H1 (cell line): ENCODE data around the gene HOXB9. TPM values are rescaled to one million over a fixed set of nuclear protein-coding genes. Genes with fewer than 3 reads are reported as not detected.
A peak's percentile ranks its signal among the peaks of the same experiment; 100 is the strongest.

Experiments
- CTCF ChIA-PET: fragments of 300-600 bp; sonication (Branson Sonifier 250); formaldehyde crosslinking; loops from one replicate; lab custom pipeline; 2021; ENCODE audit not compliant: partially characterized antibody; lab: Charles Lee
- POLR2A ChIA-PET: fragments of 300-600 bp; sonication (Branson Sonifier 250); formaldehyde crosslinking; loops from one replicate; lab custom pipeline; 2021; ENCODE audit warnings: inconsistent platforms; ENCODE audit not compliant: partially characterized antibody; lab: Charles Lee
- DNase-seq, 2 experiments: peaks; one replicate each; pipeline versions ENCODE4 v3.0.0 to v3.0.0-alpha.2; 2010 to 2022; ENCODE audit warnings: low spot score in 2 of 2, low read depth in 1 of 2, mixed read lengths in 1 of 2
- FAIRE-seq: peaks from 2 replicates; lab custom pipeline; 2011; peaks lifted over from hg19 to GRCh38; lab: Jason Lieb, UNC
- H2AFZ ChIP-seq: 2 replicates; pipeline ENCODE4 v1.8.1; 2012; ENCODE audit warnings: low read length, inconsistent platforms
- H2AK5ac ChIP-seq: 2 replicates; pipeline ENCODE4 v1.6.1; 2013; ENCODE audit warnings: low read depth, low read length
- H2BK120ac ChIP-seq: replicated peaks from 2 replicates; pipeline ENCODE3; 2013; ENCODE audit warnings: low read depth, low read length, inconsistent platforms
- H2BK12ac ChIP-seq: 2 replicates; pipeline ENCODE4 v1.6.1; 2013; ENCODE audit warnings: low read depth, low read length
- H2BK15ac ChIP-seq: 2 replicates; pipeline ENCODE4 v1.6.1; 2013; ENCODE audit warnings: low read length
- H2BK20ac ChIP-seq: 2 replicates; pipeline ENCODE4 v1.6.1; 2013; ENCODE audit warnings: low read length
- H2BK5ac ChIP-seq: 2 replicates; pipeline ENCODE4 v1.6.1; 2013; ENCODE audit warnings: low read depth, low read length
- H3K14ac ChIP-seq: 2 replicates; pipeline ENCODE4 v1.6.1; 2013; ENCODE audit warnings: inconsistent platforms; ENCODE audit not compliant: insufficient read length
- H3K18ac ChIP-seq: 2 replicates; pipeline ENCODE4 v1.6.1; 2013; ENCODE audit warnings: low read length; ENCODE audit errors: extremely low read depth
- H3K23ac ChIP-seq: 2 replicates; pipeline ENCODE4 v1.6.1; 2013; ENCODE audit warnings: inconsistent platforms; ENCODE audit not compliant: insufficient read length
- H3K23me2 ChIP-seq: 2 replicates; pipeline ENCODE4 v1.6.1; 2013; ENCODE audit warnings: low read depth, low read length
- H3K27ac ChIP-seq: 2 replicates; pipeline ENCODE4 v1.6.1; 2011; ENCODE audit warnings: low read depth, low read length, inconsistent platforms
- H3K27me3 ChIP-seq, 4 experiments: replicated peaks in 1 of 4; 1 replicate in 1 of 4; 2 replicates in 3 of 4; pipeline versions ENCODE4 v1.6.1 to v1.8.1; 2011 to 2013; ENCODE audit warnings: low read length in 3 of 4, mild to moderate bottlenecking in 3 of 4, inconsistent platforms in 2 of 4, mixed read lengths in 2 of 4, moderate library complexity in 1 of 4; ENCODE audit not compliant: control insufficient read depth in 3 of 4, insufficient read depth in 3 of 4; ENCODE audit errors: extremely low read depth in 1 of 4
- H3K36me3 ChIP-seq, 4 experiments: 2 replicates each; pipeline versions ENCODE4 v1.6.1 to v1.8.1; 2011 to 2013; ENCODE audit warnings: mild to moderate bottlenecking in 4 of 4, low read length in 3 of 4, moderate library complexity in 2 of 4, control low read depth in 1 of 4, inconsistent platforms in 1 of 4; ENCODE audit not compliant: insufficient read depth in 4 of 4, control insufficient read depth in 2 of 4
- H3K4ac ChIP-seq: replicated peaks from 2 replicates; pipeline ENCODE3; 2013; ENCODE audit warnings: low read length, low read depth, mixed read lengths, inconsistent platforms; ENCODE audit not compliant: insufficient read length
- H3K4me1 ChIP-seq, 4 experiments: replicated peaks in 1 of 4; 1 replicate in 1 of 4; 2 replicates in 3 of 4; pipeline versions ENCODE4 v1.6.1 to v1.8.1; 2011 to 2013; ENCODE audit warnings: low read length in 3 of 4, inconsistent platforms in 2 of 4, mixed read lengths in 1 of 4; ENCODE audit not compliant: insufficient read depth in 4 of 4, control insufficient read depth in 3 of 4
- H3K4me2 ChIP-seq, 2 experiments: 2 replicates each; pipeline versions ENCODE4 v1.6.1 to v1.8.1; 2011 to 2013; ENCODE audit warnings: low read depth in 2 of 2, low read length in 2 of 2, control low read depth in 1 of 2, inconsistent platforms in 1 of 2, mild to moderate bottlenecking in 1 of 2; ENCODE audit not compliant: insufficient read depth in 1 of 2
- H3K4me3 ChIP-seq, 4 experiments: fragments of 200-600, 300-600 bp in 1 of 4; sonication (generic), shearing (Covaris generic), sonication (Bioruptor Twin) in 1 of 4; 2 replicates each; pipeline versions ENCODE4 v1.5.1 to v1.8.1; 2011 to 2016; ENCODE audit warnings: low read length in 4 of 4, low read depth in 3 of 4, control low read depth in 2 of 4, inconsistent platforms in 2 of 4, mild to moderate bottlenecking in 2 of 4, mixed read lengths in 1 of 4, moderate library complexity in 1 of 4; ENCODE audit not compliant: insufficient read depth in 2 of 4; ENCODE audit errors: extremely low read depth in 1 of 4
- H3K56ac ChIP-seq: replicated peaks from 2 replicates; pipeline ENCODE3; 2013; ENCODE audit warnings: low read depth, mild to moderate bottlenecking, mixed read lengths, low read length, inconsistent platforms; ENCODE audit not compliant: insufficient read length
- H3K79me1 ChIP-seq: 2 replicates; pipeline ENCODE4 v1.6.1; 2013; ENCODE audit warnings: low read depth, low read length, control low read depth
- H3K79me2 ChIP-seq, 2 experiments: 2 replicates each; pipeline versions ENCODE4 v1.6.1 to v1.8.1; 2012 to 2013; ENCODE audit warnings: low read length in 2 of 2, mild to moderate bottlenecking in 2 of 2, inconsistent platforms in 1 of 2; ENCODE audit not compliant: insufficient read depth in 2 of 2, control insufficient read depth in 1 of 2
- H3K9ac ChIP-seq, 4 experiments: replicated peaks in 1 of 4; 1 replicate in 1 of 4; 2 replicates in 3 of 4; pipeline versions ENCODE4 v1.6.1 to v1.8.1; 2011 to 2013; ENCODE audit warnings: low read depth in 3 of 4, low read length in 3 of 4, control low read depth in 2 of 4, mild to moderate bottlenecking in 2 of 4, moderate library complexity in 2 of 4, inconsistent platforms in 1 of 4; ENCODE audit errors: extremely low read depth in 1 of 4
- H3K9me3 ChIP-seq, 2 experiments: 2 replicates each; pipeline versions ENCODE4 v1.6.1 to v1.8.1; 2012 to 2013; ENCODE audit warnings: mild to moderate bottlenecking in 2 of 2, moderate library complexity in 2 of 2, control low read depth in 1 of 2, inconsistent platforms in 1 of 2, low read depth in 1 of 2, low read length in 1 of 2, mixed read lengths in 1 of 2; ENCODE audit not compliant: insufficient read depth in 2 of 2
- H4K20me1 ChIP-seq, 2 experiments: replicated peaks in 1 of 2; 2 replicates each; pipeline versions ENCODE3 to v1.8.1; 2011 to 2013; ENCODE audit warnings: inconsistent platforms in 2 of 2, low read length in 2 of 2, mild to moderate bottlenecking in 1 of 2; ENCODE audit not compliant: insufficient read depth in 2 of 2, control insufficient read depth in 1 of 2
- H4K5ac ChIP-seq: 2 replicates; pipeline ENCODE4 v1.6.1; 2013; ENCODE audit warnings: low read length, low read depth, mixed read lengths, inconsistent platforms; ENCODE audit not compliant: insufficient read length
- H4K8ac ChIP-seq: 2 replicates; pipeline ENCODE4 v1.8.0; 2013; ENCODE audit warnings: mild to moderate bottlenecking, moderate library complexity, low read length, inconsistent platforms; ENCODE audit not compliant: insufficient read depth; ENCODE audit errors: extremely low read depth
- H4K91ac ChIP-seq: replicated peaks from 2 replicates; pipeline ENCODE3; 2013; ENCODE audit warnings: low read length, mixed read lengths, inconsistent platforms; ENCODE audit not compliant: insufficient read length
- ASH2L ChIP-seq: fragments of 200-600, 300-600 bp; sonication (generic); IDR thresholded peaks from one replicate; pipeline ENCODE4 v1.7.1; 2017; ENCODE audit warnings: low read length
- CBX8 ChIP-seq: fragments of 300-800, 300-1000 bp; sonication (generic); IDR thresholded peaks from 2 replicates; pipeline ENCODE4 v1.7.1; 2016; ENCODE audit warnings: low read depth, low read length, borderline replicate concordance
- EP300 ChIP-seq, 2 experiments: IDR thresholded peaks; 1 replicate in 1 of 2; 2 replicates in 1 of 2; pipeline ENCODE4 v1.6.1; 2011 to 2012; ENCODE audit warnings: low read depth in 2 of 2, low read length in 2 of 2, mild to moderate bottlenecking in 2 of 2, borderline replicate concordance in 1 of 2, inconsistent platforms in 1 of 2, moderate library complexity in 1 of 2
- EZH2 ChIP-seq: fragments of 200-600 bp; sonication (generic); IDR thresholded peaks from 2 replicates; pipeline ENCODE4 v1.7.1; 2012; ENCODE audit warnings: low read depth, mild to moderate bottlenecking, moderate library complexity, low read length, inconsistent platforms; ENCODE audit not compliant: severe bottlenecking
- RXRA ChIP-seq: IDR thresholded peaks from 2 replicates; pipeline ENCODE4 v1.6.1; 2011; ENCODE audit warnings: low read depth, mild to moderate bottlenecking, low read length, moderate library complexity; ENCODE audit not compliant: insufficient read depth
- SIX5 ChIP-seq: IDR thresholded peaks from 2 replicates; pipeline ENCODE4 v1.6.1; 2011; ENCODE audit warnings: mild to moderate bottlenecking, low read depth, low read length
- SUZ12 ChIP-seq: fragments of 200-600 bp; sonication (generic); IDR thresholded peaks from 2 replicates; pipeline ENCODE4 v1.6.1; 2012; ENCODE audit warnings: mild to moderate bottlenecking, inconsistent platforms, low read length, moderate library complexity, mixed read lengths
- ZNF274 ChIP-seq: IDR thresholded peaks from 2 replicates; pipeline ENCODE4 v1.7.0; 2012; ENCODE audit warnings: low read length, borderline replicate concordance; ENCODE audit errors: extremely low read depth
- whole genome bisulfite sequencing, 2 experiments: shearing (Covaris generic) in 1 of 2; methylation state at CpG; one replicate each; pipeline versions ENCODE4 v1.1.6 to v1.1.7; 2013 to 2015; ENCODE audit warnings: low lambda C conversion rate in 2 of 2, mixed read lengths in 2 of 2, inconsistent platforms in 1 of 2, low coverage in 1 of 2, missing lambda C conversion rate in 1 of 2; ENCODE audit not compliant: insufficient replicate concordance in 2 of 2, insufficient coverage in 1 of 2, insufficient read length in 1 of 2; ENCODE audit errors: extremely low coverage in 1 of 2, missing lambda C conversion rate in 1 of 2; 5-methylcytosine and 5-hydroxymethylcytosine counted together
- polyA plus RNA-seq, 7 experiments: library from polyadenylated mRNA; depleted of rRNA in 3 of 7; stranded (reverse) in 5 of 7; unstranded in 2 of 7; fragments of >200 nt in 5 of 7; fragments of 200-250 nt in 2 of 7; gene quantifications; 1 replicate in 5 of 7; 2 replicates in 1 of 7; 4 replicates in 1 of 7; pipeline versions ENCODE4 v1.2.1 to v1.2.3, GENCODE V29; 2011 to 2013; ENCODE audit warnings: missing spikeins in 2 of 7, mixed read lengths in 2 of 7
- total RNA-seq: library from RNA; stranded (reverse); fragmentation: NEBNext Ultra II Directional; extraction: Animal tissue kit (Norgen Biotek cat#: 25700); gene quantifications from 2 replicates; pipeline ENCODE4 v1.2.1, GENCODE V29; 2021

Gene HOXB9
- total and polyA plus RNA-seq, 2 of the 8 experiments (the other 6 are each of a cell fraction or from before 2014, with no cell fraction given): not detected

DNA sequence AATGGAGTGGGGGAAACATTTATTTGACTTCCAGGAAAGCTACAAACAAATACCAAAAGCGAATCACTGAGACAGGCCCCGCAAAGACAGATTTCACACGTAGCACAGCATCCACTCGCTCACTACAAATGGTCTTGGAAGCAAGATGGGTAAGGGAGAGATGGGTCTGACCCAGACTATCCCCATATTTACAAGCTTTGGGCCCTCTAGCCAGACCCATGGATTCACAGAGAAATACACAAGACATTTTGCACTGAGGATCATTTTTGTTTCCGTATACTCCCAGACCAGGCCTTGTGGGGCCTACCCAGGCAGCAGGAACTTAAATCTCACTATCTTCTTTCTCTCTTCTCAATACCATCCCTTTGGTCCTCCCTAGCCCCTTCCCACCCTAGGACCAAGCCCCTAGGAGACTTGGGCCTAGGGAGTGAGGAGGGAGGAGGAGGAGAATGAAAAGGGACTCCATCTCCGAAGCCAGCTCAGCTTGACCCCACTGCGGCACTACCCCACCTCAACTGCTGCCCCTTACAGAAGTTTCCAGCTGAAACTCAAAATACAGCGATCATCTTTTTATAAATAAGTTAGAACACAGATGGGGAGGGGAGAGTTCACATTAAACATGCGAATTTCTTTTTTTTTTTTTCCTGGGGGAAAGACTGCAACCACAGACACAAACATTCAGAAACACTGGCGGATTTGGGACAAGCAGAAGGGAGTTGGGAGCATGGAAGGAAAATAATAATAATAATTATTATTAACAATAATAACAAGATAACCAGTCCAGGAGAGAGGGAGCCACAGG, 34.7 kb downstream of the HOXB9 start:
- 40% methylated on average over 10 of the region's 10 CpGs; no CpG with 5 or more reads in 1 of the 2 experiments for WGBS, 2 experiments
- H4K20me1 ChIP-seq: peaks cover 28 to 39% of the 10 kb centered on the region in 2 experiments

More for the DNA sequence above, 34.7 kb downstream of the HOXB9 start:
- Histone ChIP-seq H4K91ac (no peak overlapping the region), H3K27ac (no peak overlapping the region), H3K23ac (no peak overlapping the region), H3K23me2 (no peaks in the 10 kb centered on the region; the same call in 1 of the 2 replicates), H3K4ac (no peak overlapping the region), H3K36me3 (peaks cover 0 to 3% (median 0%) of the 10 kb centered on the region in 4 experiments; a peak in 1 of 8 replicates), H2AFZ (no peak overlapping the region), H4K8ac (no peak overlapping the region), H2BK120ac (no peak overlapping the region), H3K9ac (no peak overlapping the region), H2BK12ac (peak overlapping the region; percentile 80; the same call in 1 of the 2 replicates), H3K4me1 (peaks cover 0 to 10% (median 3%) of the 10 kb centered on the region in 4 experiments; a peak in 5 of 7 replicates), H3K4me2 (no peak overlapping the region), H2BK5ac (no peak overlapping the region), H3K27me3 (peaks cover 95 to 100% (median 99%) of the 10 kb centered on the region in 4 experiments), H3K79me2 (no peaks in the 10 kb centered on the region), H3K18ac (no peak overlapping the region), H2AK5ac (no peak overlapping the region), H3K9me3 (no peaks in the 10 kb centered on the region; a peak in 1 of 4 replicates), H3K4me3 (no peak overlapping the region), H3K79me1 (no peaks in the 10 kb centered on the region), H3K14ac (no peak overlapping the region), H2BK15ac (no peak overlapping the region), H2BK20ac (no peak overlapping the region), H3K56ac (no peak overlapping the region), H4K5ac (no peak overlapping the region)
- ChIA-PET CTCF (interaction anchor here (0.7 to 7.0 kb wide), 15 partner anchors 22 to 702 kb away, joined by 3 to 53 read pairs (median 5); no protein-coding TSS in a partner anchor), POLR2A (interaction anchor here (0.6 kb wide), 1 partner anchor 213 kb away, joined by 3 read pairs; no protein-coding TSS in a partner anchor)
- no peak for TF ChIP-seq SIX5
- TF ChIP-seq EZH2: peak; percentile 29
- no peak for TF ChIP-seq RXRA
- TF ChIP-seq SUZ12: peak; percentile 68; the same call in 1 of the 2 replicates
- TF ChIP-seq CBX8: peak; percentile 18; the same call in 1 of the 2 replicates
- no peak for TF ChIP-seq ASH2L
- no peak for TF ChIP-seq ZNF274
- TF ChIP-seq EP300 (IDR thresholded peaks at IDR 0.05; ENCODE audit: borderline replicate concordance in 1 of 2, low read depth in 2 of 2, low read length in 2 of 2): no peak
- DNase-seq (no peak), FAIRE-seq (no peak)
